Activated effector memory CD4-positive, alpha-beta T cell treated with anti-CD3 and anti-CD28 coated beads, Interleukin-2, amount 50 U/mL, for 16 hours (primary cell): ENCODE data around the gene PKNOX1.
A peak's percentile ranks its signal among the peaks of the same experiment; 100 is the strongest.
"Not testable (repeated sequence)": the region's sequence is repeated elsewhere in the genome, so short reads cannot be mapped to it uniquely, and the experiment has no call there.

Source experiments
- DNase-seq: peaks from one replicate; pipeline ENCODE4 v3.0.0-alpha.2; 2020

The PKNOX1 gene

DNA sequence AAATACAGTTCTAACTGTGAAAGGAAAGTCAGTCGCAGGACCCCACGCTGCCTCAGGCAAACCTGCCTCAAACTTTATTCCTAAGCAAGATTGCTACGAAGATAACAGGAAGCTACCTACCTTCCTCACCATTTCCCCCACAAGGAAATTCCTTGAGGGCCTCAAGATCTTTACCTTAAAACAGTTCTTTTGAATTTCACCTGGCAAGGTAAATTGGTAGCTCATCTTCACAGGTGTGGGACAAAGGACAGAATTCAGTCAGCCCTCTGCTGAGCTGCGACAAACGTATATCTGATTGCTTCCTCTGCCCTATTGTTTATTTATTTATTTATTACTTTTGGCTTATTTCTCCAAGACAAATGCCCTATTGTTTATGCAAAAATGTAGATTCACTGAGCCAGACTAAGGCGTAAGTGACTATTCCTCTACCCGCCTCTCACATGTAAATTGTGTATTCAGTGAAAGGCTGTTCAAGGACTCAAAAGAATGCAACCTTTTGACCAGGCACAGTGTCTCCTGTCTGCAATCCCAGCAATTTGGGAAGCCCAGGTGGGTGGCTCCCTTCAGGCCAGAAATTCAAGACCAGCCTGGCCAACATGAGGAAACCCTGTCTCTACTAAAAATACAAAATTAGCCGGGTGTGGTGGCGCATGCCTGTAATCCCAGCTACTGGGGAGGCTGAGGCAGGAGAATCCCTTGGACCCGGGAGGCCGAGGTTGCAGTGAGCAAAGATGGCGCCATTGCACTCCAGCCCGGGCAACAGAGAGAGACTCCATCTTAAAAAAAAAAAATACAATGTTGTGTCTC lies 17.3 kb upstream of the PKNOX1 start:
- no peak for DNase-seq

DNA sequence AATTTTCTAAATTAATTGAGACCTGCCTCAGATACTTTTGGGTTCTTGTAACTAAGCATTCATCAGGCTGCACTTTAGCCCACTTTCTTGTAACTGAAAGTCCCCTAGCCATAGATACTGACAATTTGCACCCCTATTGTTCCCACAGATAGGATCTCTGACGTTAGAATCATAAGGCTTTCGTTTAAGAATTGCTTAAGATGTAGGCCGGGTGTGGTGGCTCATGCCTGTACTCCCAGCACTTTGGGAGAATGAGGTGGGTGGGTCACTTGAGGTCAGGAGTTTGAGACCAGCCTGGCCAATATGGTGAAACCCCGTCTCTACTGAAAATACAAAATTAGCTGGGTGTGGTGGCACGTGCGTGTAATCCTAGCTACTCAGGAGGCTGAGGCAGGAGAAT lies 16.2 kb upstream of the PKNOX1 start:
- not testable (repeated sequence) for DNase-seq

DNA sequence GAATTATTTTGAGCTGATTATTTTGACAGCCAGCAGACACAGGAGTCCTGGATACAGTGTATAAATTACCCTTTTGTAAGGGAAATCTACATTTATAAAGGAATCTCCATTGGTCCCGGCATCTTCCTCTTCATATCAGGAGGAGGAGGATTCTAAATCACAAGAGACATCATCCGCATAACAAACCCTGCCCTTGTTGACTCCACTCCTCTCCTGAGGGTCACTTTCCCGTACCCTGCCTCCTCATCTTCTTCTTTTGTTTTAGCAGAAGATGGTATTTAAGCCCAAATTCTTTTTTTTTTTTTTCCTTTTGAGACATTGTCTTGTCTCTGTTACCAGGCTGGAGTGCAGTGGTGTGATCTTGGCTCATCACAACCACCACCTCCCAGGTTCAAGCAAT lies 14.6 kb upstream of the PKNOX1 start:
- no peak for DNase-seq

DNA sequence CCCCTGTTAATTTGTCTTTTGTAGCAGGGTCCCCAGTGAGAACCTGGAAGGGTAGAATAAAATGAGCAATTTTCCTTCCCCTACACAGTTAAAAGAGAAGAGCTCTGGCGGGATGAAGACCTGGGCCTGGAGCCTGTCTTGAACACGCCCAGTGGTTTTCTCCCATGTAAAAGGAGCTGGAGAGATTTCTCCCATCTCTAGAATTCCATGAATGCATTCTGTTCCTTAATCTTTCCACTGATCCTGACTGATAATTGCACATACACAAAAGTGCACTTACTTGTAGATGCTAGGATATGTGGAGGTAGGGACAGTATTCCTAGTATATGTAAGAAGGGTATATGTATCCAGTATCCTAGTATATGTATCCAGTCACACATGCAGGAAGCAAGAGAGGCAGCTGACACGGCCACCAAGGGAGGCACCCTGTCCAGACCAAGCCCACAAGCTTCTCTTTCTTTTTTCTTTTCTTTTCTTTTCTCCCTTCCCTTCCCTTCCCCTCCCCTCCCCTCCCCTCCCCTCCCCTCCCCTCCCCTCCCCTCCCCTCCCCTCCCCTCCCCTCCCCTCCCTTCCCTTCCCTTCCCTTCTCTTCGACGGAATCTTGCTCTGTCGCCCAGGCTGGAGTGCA lies 11.9 kb upstream of the PKNOX1 start:
- DNase-seq: no peak

DNA sequence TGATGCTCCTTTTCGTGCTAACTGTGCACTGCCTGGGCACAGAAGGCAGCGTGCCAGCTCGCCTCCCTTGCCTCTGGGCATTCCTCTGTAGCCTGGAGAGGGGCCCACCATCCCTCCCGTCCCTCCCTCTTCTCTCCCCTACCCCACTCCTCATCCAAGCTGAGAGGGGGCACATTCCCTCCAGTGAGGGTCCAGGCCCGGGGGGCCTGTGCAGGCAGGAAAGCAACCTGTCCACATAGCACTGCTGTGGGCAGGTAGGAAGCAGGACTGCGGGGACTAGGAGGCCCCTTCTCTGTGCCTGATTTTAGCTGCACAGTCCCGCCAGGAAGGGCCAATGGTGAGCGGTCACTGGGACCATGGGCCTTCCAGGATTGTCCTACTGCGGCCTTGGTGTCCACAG lies 10.3 kb upstream of the PKNOX1 start:
- no peak for DNase-seq

DNA sequence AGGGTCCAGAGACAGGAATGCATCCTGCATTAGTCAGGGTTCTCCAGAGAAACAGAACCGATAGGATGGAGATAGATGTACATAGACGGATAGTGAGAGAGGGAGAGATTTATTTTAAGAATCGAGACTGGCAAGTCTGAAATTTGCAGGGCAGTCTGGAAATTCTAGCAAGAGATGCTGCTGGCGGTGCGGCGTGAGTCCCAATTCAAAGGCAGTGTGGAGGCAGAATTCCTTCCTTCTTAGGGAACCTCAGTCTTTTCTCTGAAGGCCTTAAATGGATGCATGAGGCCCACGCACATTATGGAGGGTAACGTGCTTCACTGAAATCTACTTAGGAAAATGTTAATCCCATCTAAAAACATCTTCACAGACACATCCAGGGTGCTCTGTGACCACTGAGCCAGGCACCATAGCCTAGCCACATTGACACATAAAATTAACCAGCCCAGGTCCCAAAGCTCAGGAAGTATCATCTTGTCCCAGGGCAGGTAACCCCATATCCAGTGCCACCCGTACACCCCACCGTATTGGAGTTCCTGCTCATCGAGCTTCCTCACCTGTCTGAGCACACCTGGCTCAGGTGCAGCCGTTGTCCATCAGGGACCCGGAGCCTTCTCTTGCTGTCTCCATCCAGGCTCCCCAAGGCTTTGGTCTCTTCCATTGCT lies 9.7 kb upstream of the PKNOX1 start:
- DNase-seq: no peak

DNA sequence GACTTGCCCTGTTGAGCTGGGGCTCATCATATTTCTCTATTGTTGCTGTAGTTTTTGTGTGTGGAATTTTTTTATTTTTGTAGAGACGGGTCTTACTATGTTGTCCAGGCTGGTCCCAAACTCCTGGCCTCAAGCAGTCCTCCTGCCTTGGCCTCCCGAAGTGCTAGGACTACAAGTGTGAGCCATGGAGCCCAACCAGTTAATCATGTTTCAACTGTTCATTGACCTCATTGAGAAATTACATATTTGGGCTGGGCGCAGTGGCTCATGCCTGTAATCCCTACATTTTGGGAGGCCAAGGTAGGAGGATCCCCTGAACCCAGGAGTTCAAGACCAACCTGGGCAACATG lies 9.2 kb upstream of the PKNOX1 start:
- no peak for DNase-seq

DNA sequence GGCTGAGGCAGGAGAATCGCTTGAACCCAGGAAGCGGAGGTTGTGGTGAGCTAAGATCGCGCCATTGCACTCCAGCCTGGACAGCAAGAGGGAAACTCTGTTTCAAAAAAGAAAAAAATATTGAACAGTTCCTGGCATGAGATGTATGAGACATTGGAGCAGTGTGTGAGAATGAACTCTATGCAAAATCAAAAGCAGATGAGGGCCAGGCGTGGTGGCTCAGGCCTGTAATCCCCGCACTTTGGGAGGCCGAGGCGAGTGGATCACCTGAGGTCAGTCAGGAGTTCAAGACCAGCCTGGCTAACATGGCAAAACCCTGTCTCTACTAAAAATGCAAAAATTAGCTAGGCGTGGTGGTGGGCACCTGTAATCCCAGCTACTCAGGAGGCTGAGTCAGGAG lies 6.7 kb upstream of the PKNOX1 start:
- not testable (repeated sequence) for DNase-seq

DNA sequence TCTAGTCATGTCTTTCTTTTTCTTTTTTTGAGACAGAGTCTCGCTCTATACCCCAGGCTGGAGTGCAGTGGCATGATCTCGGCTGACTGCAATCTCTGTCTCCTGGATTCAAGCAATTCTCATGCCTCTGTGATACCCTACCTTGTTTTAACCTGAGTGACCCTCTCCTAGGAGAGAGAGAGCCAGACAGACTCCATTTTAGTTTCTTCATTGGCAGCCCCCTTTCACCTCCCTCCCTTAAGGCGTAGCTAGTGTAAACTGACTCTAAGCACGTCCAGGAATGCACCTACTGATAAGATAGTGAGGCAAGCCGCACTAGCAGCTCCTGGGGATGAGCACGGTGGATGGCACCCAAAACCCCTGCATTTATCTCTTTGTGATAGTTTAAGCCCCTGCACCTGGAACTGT lies 5.2 kb upstream of the PKNOX1 start:
- DNase-seq: no peak

DNA sequence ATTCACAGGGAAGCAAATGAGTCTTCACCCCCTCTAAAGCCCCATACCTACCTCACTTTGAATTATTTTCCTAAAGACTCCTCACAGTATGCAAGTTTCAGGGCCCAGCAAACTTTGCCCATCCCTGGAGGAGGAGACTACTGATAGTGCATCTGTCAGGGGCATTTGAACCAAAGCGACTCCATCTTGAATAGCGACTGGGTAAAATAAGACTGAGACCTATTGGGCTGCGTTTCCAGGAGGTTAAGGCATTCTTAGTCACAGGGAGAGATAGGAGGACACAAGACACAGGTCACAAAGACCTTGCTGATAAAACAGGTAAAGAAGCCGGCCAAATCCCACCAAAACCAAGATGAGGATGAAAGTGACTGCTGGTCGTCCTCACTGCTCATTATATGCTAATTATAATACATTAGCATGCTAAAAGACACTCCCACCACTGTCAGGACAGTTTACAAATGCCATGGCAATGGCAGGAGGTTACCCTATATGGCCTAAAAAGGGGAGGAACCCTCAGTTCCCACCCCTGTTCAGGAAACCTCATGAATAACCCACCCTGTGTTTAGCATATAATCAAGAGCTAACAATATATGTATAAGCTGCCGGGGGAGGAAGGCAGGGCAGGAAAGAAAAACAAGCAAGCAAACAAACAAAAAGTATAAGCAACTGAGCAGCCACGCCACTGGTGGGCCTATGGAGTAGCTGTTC lies 3.3 kb upstream of the PKNOX1 start:
- DNase-seq: no peak

DNA sequence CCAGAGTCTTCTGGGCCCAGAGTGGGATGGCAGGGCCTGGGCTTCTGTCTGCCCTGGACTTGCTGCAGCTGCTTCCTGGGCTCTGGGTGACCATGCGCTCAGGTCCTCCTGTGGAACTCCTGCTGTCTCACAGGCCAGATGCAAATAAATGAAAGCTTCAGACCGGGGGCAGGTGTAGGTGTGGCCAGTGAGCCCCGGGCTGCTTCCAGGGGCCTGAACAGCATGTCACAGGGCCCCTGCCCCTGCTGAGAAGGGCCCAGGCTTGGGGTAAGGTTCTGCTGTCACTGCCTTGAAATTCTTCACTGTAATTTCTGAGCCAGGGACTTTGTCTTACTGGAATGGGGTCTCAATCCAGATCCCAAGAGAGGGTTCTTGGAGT lies 2.5 kb upstream of the PKNOX1 start:
- DNase-seq: no peak

DNA sequence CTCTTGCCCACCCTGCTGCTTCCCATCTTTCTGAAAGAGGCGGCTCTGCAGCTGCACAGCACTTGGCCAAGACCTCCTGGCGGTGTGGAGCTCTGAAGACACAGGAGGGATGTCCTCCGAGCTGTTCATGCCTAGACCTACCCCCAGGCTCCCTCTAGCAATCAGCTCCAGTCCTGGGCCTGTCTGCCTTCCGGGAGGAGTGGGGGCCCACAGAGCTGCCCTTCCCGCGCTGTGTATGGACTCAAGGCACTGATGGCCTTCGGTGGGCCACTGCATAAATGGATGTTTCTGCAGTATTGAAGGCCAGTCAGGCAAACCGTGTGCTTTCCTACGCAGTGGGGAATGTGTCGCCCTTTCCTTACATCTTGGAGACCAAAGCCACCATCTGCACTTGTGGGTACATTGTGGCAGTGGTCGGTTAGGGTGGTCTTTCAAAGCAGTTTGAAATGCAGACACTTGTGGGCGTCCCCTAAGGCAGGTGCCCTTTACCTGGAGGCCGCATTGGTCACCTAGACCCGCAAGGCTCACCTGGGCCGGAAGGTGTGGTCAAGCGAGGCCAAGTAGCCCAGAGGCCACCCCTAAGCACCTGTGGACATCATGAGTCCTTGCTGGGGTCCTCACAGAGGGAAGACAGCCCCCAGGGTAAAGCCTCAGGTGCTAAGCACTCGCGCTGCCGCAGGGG lies 912 bp upstream of the PKNOX1 start:
- DNase-seq: no peak

DNA sequence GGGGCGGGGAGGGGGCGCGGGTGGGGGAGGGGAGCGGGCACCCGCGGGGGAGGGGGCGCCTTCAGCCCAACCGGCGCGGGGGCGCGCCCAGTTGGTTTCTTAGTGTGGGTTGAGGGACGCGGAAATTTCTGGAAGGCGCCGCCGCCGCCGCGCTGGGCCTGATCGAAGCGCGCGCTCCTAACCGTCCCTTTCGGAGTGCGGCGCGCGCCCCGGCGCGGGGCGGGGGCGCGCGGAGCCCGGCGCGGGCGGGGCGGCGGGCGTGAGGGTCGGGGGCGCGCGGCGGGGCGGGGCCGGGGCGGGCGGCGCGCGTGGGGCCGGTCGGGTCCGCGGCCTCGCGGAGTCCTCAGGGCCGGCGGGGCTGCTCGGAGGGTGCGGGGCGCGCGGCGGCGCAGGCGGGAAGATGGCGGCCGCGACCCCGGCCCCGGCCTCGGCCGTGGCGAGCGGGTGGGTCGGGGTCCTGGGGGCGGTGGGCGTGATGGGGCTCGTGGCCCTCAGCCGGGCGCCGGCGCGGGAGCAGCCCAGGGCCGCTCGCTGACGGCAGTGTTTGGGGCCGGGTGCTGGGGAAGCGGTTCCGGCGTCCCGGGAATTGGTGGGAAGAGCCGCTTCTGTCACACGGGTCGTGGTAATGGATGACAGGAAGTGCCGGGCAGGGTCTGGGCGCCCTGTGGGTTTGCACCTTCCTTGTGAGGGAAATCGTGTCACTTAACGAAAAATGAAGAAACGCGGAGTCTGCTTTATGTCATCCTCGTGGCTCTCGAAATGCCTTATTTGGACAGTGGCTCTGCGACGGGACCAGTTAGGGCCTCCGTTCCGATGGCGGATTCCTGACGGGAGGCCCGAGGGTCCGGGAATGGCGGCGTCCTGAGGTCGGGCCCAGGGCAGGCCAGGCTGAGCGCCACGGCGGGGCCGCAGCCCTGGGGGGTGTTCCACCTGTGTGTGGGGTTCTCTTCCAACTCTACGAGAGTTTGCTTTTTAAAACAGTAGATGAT lies 764 bp downstream of the PKNOX1 start:
- DNase-seq: peak; percentile 90

DNA sequence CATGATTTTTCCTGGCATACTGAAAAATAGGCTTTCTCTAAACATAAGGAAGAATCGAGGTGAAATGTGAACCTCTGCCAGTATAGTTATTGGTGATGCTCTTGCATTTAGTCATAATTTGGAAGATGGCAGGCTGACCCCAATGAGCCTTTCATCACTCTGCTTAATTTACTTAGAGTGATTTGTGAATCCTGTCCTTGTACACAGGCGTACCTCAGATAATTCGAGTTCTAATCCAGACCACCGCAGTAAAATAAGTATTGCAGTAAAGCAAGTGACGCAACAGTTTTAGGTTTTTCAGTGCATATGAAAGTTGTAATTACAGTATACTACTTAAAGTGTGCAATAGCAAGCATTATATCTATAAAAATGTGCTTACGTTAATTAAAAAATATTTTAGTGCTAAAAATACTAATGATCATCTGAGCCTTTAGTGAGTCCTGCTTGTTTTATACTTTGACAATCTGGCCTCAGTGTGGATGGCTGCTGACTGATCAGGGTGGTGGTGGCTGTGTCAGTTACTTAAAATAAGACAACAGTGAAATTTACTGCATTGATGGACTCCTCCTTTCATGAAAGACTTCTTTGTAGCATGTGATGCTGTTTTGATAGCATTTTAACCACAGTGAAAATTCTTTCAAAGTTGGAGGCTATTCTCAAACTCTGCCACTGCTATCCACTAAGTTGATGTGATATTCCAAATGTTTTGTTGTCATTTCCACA lies 1.7 kb downstream of the PKNOX1 start:
- no peak for DNase-seq

DNA sequence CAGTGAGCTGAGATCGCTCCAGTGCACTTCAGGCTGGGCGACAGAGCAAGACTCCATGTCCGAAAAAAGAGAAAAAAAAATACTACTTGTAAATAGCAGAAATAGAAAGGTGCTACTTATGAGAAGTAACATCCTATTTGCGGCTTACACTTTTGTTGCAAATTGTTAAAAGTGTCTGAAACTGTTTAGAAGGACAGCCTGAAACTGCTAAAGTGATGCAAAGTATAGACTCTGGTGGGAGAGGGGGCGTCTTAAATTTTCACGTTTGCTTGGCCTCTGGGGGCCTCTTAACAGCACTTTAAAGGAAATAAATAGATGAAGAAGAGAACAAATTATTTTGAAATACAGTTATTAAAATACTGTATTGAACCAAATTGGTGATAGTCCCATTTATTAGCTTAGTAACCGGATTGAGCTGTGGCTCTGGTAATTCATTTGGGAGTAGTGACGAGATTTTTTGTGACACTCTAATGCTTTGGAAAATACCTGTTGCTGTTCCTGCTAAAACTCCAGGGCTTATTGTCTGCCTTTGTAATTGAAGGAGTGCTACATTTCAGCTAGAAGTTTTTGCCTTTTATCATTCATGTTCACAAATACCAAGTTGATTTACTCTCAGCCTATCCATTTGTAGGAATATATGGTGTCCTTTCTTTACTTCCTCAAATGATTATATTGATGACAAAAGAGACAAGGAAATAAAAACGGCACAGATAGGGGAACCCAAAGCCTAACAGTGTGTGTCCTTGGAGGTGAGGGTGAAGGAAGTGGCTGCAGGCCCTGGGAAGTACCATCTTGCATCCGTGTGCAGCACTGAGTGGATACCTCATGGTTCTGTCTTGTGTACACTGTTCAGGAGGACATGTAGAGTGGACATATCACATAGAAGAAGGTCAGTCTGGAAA lies 6.2 kb downstream of the PKNOX1 start:
- DNase-seq: no peak

DNA sequence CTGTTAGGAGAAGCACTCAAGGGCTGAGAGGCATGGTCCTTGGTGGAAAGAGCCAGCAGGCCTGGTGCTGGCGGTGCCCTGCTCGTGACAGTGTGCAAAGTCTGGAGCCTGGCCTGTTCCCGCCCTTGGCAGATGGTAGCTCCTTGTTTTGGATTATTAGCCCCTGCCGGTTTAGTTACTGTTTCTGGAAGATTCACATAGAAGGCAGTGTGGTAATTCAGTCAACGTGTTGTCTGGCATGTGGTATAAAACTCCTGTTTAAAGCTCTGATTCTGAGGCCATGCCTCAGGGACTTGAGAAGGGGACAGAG lies 6.8 kb downstream of the PKNOX1 start:
- no peak for DNase-seq

DNA sequence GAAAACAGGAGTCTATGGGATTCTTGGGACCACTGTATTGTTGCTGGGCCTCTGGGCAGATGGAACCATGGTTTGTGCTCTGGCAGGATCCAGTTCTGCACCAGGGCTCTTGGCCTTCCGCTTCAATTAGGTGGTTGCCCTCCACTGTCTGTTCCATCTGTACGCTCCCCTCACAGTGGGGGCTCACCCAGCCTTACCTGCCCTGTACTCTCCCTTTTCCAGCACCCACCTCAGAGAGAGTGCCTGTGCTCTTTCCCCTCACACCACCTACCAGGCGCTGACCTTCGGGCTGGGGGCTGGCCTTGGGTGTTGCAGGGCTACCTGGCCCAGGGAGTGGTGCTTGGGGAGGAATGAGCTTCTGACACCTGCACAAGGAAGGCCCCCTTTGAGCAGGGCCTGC lies 7.5 kb downstream of the PKNOX1 start:
- DNase-seq: no peak

DNA sequence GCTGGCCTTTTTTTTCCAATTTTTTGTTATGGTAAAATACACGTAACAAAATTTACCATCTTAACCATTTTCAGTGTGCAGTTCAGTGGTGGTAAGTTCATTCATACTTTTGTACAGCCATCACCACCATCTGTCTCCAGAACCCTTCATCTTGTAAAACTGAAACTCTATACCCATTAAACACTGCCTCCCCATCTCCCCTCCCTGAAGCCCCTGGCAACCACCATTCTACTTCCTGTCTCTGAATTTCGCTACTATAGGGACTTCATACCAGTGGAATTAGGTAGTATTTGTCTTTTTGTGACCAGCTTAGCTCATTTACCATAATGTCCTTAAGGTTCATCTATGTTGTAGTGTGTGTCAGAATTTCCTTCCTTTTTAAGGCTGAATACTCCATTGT lies 8.7 kb downstream of the PKNOX1 start:
- DNase-seq: no peak

DNA sequence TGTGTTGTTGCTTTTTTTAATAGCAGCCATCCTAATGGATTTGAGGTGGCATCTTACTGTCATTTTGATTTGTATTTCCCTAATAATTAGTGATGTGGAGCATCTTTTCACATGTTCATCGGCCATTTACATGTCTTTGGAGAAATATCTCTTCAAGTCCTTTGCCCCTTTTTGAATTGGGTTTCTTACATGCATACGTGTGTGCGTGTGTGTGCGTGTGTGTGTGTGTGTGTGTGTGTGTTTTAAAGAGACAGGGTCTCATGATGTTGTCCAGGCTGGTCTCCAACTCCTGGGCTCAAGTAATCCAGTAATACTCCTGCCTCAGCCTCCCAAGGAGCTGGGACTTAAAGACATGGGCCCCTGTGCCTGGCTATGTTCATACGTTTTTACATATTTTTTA lies 9.5 kb downstream of the PKNOX1 start:
- no peak for DNase-seq

DNA sequence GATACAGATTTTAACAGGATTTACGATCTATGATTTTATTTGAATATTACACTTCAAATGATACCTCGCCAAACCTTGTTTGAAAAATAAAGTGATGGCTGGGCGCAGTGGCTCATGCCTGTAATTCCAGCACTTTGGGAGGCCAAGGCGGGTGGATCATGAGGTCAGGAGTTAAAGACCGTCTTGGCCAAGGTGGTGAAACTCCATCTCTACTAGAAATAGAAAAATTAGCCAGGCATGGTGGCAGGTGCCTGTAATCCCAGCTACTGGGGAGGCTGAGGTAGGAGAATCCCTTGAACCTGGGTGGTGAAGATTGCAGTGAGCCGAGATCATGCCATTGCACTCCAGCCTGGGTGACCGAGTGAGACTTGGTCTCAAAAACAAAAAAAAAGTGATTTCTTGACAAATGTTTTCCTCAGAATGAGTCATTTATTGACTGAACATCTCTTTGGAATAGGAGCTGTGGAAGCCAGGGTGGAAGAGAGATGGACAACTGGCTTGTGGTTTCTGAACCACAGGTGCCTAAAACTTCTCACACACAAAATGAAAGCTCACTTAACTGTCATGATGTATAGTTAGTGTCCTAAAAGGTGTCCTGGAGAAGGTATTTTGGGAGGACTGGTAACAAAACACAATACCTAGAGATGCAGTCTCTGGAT lies 11.9 kb downstream of the PKNOX1 start:
- DNase-seq: no peak
